ENCODE results near the gene ZNF536. TPM values are rescaled to one million over a fixed set of nuclear protein-coding genes. Genes with fewer than 3 reads are reported as not detected.

Gene ZNF536
- total and polyA plus RNA-seq, 2 of the 13 experiments (the other 11 are each of a cell fraction or from before 2014, with no cell fraction given) = not detected

DNA sequence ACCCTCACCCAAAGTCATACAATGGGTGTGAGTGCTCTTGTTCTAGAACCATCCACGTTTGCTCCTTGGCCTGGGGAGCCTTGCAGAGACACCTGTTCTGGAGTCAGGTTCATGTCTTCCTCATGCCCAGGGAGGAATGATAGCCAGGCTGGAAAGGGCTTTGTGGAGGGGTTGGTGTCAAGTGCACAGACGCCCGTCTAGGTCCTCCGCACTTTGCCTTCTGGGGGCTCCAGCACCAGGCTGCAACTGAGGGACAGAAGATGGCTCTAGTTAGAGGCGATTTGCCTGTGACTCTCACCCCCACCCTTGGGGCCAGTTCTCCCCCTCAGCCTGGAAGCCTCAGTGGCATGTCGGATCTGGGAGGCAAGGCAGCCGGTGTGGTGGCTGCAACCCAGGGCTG lies 47.2 kb upstream of the ZNF536 start:
- intact Hi-C loops (cut with micrococcal nuclease; ENCODE audit: unreplicated experiment) = no loop called here
- Histone ChIP-seq H2AFZ (ENCODE audit: low read length) (no peak overlapping the region), H3K9me3 (ENCODE audit: low read length) (no peaks in the 10 kb centered on the region), H3K4me3 (replicated peaks in 1 of 3; ENCODE audit: insufficient read depth in 1 of 3, low read depth in 2 of 3, low read length in 3 of 3) (no peak overlapping the region), H3K4me1 (ENCODE audit: insufficient read depth, low read length) (no peaks in the 10 kb centered on the region), H3K27me3 (ENCODE audit: control insufficient read depth in 1 of 2, insufficient read depth in 2 of 2, low read length in 2 of 2) (peaks cover 0 to 20% of the 10 kb centered on the region in 2 experiments; a peak in 2 of 5 replicates), H3K27ac (ENCODE audit: extremely low read length, insufficient read depth, low read length) (no peak overlapping the region), H4K20me1 (ENCODE audit: insufficient read depth, low read length) (no peaks in the 10 kb centered on the region), H3K9ac (ENCODE audit: insufficient read depth, low read depth, low read length) (no peak overlapping the region), H3K79me2 (ENCODE audit: insufficient read depth, low read length) (no peaks in the 10 kb centered on the region), H3K4me2 (ENCODE audit: low read depth, low read length) (no peak overlapping the region), H3K36me3 (replicated peaks in 1 of 2; ENCODE audit: control insufficient read depth in 1 of 2, insufficient read depth in 2 of 2, low read length in 2 of 2) (no peaks in the 10 kb centered on the region)
- ChIA-PET CTCF (ENCODE audit: low intra/inter-chr PET ratio, low total read pairs) (no interaction called here), POLR2A (no interaction called here)
- no peak for DNase-seq (ENCODE audit: low spot score)
- 0% methylated on average over 1 of the region's 7 CpGs for WGBS (ENCODE audit: low lambda C conversion rate)
- in situ Hi-C loops (cut with HindIII; ENCODE audit: extremely low pct_ligation_motif_present, low pct_unique_long_range_greater_than_20kb) = no loop called here
- BruUV-seq (replicated peaks) = no TSS peak
- no peak for ATAC-seq
- TF ChIP-seq ZNF326 (CRISPR knock-in tag; IDR thresholded peaks at IDR 0.05; ENCODE audit: borderline replicate concordance) (no peak), CC2D1A (CRISPR knock-in tag; IDR thresholded peaks at IDR 0.05) (no peak), ZNF124 (CRISPR knock-in tag; IDR thresholded peaks at IDR 0.05) (no peak)
- FAIRE-seq = no peak

GRCh38 chr19:30325676-30326392 lies 46.4 kb upstream of the ZNF536 start:
- Histone ChIP-seq H3K9ac (ENCODE audit: insufficient read depth, low read depth, low read length) (no peak overlapping the region), H3K27me3 (ENCODE audit: control insufficient read depth in 1 of 2, insufficient read depth in 2 of 2, low read length in 2 of 2) (peaks cover 0 to 15% of the 10 kb centered on the region in 2 experiments; a peak in 2 of 5 replicates), H3K79me2 (ENCODE audit: insufficient read depth, low read length) (no peaks in the 10 kb centered on the region), H3K9me3 (ENCODE audit: low read length) (no peaks in the 10 kb centered on the region), H3K4me3 (replicated peaks in 1 of 3; ENCODE audit: insufficient read depth in 1 of 3, low read depth in 2 of 3, low read length in 3 of 3) (no peak overlapping the region), H4K20me1 (ENCODE audit: insufficient read depth, low read length) (no peaks in the 10 kb centered on the region), H3K27ac (ENCODE audit: extremely low read length, insufficient read depth, low read length) (no peak overlapping the region), H2AFZ (ENCODE audit: low read length) (no peak overlapping the region), H3K4me2 (ENCODE audit: low read depth, low read length) (no peak overlapping the region), H3K4me1 (ENCODE audit: insufficient read depth, low read length) (no peaks in the 10 kb centered on the region), H3K36me3 (replicated peaks in 1 of 2; ENCODE audit: control insufficient read depth in 1 of 2, insufficient read depth in 2 of 2, low read length in 2 of 2) (no peaks in the 10 kb centered on the region)
- ChIA-PET CTCF (ENCODE audit: low intra/inter-chr PET ratio, low total read pairs) (no interaction called here), POLR2A (no interaction called here)
- no peak for ATAC-seq
- DNase-seq (ENCODE audit: low spot score) = no peak
- in situ Hi-C loops (cut with HindIII; ENCODE audit: extremely low pct_ligation_motif_present, low pct_unique_long_range_greater_than_20kb) (no loop called here), intact Hi-C loops (cut with micrococcal nuclease; ENCODE audit: unreplicated experiment) (no loop called here)
- FAIRE-seq = no peak
- WGBS (ENCODE audit: low lambda C conversion rate) = 19% methylated on average over 7 of the region's 12 CpGs
- no TSS peak for BruUV-seq (replicated peaks)
- TF ChIP-seq PAF1 (CRISPR knock-in tag; IDR thresholded peaks at IDR 0.05) (no peak), ZNF564 (CRISPR knock-in tag; IDR thresholded peaks at IDR 0.05) (no peak), ZNF704 (CRISPR knock-in tag; IDR thresholded peaks at IDR 0.05; ENCODE audit: borderline replicate concordance) (no peak), PHF20 (CRISPR knock-in tag; IDR thresholded peaks at IDR 0.05) (no peak), FOXP4 (CRISPR knock-in tag; IDR thresholded peaks at IDR 0.05) (no peak), POLR2G (IDR thresholded peaks at IDR 0.05; ENCODE audit: low read depth, low read length) (no peak)
- TF ChIP-seq, protein P1, sequence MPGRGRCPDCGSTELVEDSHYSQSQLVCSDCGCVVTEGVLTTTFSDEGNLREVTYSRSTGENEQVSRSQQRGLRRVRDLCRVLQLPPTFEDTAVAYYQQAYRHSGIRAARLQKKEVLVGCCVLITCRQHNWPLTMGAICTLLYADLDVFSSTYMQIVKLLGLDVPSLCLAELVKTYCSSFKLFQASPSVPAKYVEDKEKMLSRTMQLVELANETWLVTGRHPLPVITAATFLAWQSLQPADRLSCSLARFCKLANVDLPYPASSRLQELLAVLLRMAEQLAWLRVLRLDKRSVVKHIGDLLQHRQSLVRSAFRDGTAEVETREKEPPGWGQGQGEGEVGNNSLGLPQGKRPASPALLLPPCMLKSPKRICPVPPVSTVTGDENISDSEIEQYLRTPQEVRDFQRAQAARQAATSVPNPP (CRISPR knock-in tag; IDR thresholded peaks at IDR 0.05) = no peak
- TF ChIP-seq, protein P2, sequence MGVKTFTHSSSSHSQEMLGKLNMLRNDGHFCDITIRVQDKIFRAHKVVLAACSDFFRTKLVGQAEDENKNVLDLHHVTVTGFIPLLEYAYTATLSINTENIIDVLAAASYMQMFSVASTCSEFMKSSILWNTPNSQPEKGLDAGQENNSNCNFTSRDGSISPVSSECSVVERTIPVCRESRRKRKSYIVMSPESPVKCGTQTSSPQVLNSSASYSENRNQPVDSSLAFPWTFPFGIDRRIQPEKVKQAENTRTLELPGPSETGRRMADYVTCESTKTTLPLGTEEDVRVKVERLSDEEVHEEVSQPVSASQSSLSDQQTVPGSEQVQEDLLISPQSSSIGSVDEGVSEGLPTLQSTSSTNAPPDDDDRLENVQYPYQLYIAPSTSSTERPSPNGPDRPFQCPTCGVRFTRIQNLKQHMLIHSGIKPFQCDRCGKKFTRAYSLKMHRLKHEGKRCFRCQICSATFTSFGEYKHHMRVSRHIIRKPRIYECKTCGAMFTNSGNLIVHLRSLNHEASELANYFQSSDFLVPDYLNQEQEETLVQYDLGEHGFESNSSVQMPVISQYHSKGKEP (CRISPR knock-in tag; IDR thresholded peaks at IDR 0.05) = no peak
